ENCODE measurements around the gene ATP6V1E1. TPM values are rescaled to one million over a fixed set of nuclear protein-coding genes. Genes with fewer than 3 reads are reported as not detected.

ATP6V1E1 gene
- total and polyA plus RNA-seq, 10 of the 15 experiments (the other 5 are each of a cell fraction or from before 2014, with no cell fraction given), result 66.7 to 128 (median 87.9) TPM

DNA sequence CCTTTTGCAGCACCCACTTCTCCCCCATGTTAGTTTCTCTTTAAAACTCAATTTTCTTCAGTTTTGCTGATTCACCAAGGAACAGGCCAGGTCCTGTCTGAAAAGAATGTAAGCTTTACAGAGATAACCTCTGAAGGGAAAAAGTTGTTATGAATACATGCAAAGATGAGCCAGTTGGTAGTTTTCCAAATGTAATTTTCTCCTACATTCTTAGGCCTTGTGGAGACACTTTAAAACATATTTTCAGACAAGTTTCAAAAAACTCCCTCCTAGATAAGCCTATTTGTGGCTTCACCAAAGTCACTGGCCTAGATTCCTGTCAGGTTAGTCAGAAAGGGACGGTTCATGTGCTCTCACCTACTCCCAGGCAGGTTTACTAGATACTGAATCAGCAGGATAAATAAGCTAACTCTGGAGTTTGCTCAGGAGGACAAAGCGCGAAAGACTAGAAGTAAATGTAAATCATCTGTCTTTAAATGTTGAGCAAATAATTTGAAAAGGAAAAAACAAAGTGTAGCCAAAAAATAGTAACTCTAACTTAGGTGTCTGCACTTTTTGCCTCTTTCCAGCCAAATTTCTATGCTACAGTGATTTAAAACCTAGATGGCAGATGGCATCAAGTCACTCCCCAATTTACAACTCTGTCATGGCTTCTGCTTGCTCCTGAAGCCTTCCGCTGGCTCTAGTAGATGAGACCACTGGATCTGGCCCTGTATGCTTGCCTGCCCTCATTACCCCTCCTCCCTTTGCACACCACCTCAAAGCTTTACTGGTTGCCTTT lies 4.9 kb upstream of the ATP6V1E1 start (continued):
- TF ChIP-seq ZNF207 (IDR thresholded peaks at IDR 0.05; ENCODE audit: borderline replicate concordance), result no peak
- TF ChIP-seq NRF1 (conservative IDR thresholded peaks at IDR 0.05; ENCODE audit: low read depth, low read length), result no peak
- TF ChIP-seq BACH1 (IDR thresholded peaks at IDR 0.05; ENCODE audit: borderline replicate concordance), result no peak
- no peak for TF ChIP-seq KAT2A (conservative IDR thresholded peaks at IDR 0.05; ENCODE audit: control insufficient read depth, low read depth, low read length)

- Histone ChIP-seq H3K27ac (ENCODE audit: control insufficient read depth, insufficient read depth) (no peak overlapping the region), H2AFZ (ENCODE audit: control insufficient read depth, low read depth, low read length) (no peak overlapping the region), H3K4me3 (no peak overlapping the region), H3K4me2 (ENCODE audit: control insufficient read depth, insufficient read depth) (no peak overlapping the region), H3K27me3 (replicated peaks in 1 of 2; ENCODE audit: control insufficient read depth in 2 of 2, insufficient read depth in 2 of 2, low read length in 1 of 2) (no peaks in the 10 kb centered on the region), H3K9me3 (replicated peaks; ENCODE audit: control insufficient read depth, insufficient read depth, low read length) (no peaks in the 10 kb centered on the region), H4K20me1 (ENCODE audit: control insufficient read depth, insufficient read depth) (no peaks in the 10 kb centered on the region), H3K4me1 (ENCODE audit: control insufficient read depth, insufficient read depth, low read length) (no peaks in the 10 kb centered on the region), H3K9ac (ENCODE audit: control insufficient read depth, insufficient read depth, low read length) (no peak overlapping the region), H3K79me2 (ENCODE audit: control insufficient read depth, insufficient read depth, low read length) (peaks cover 20% of the 10 kb centered on the region), H3K36me3 (ENCODE audit: control insufficient read depth in 2 of 2, insufficient read depth in 2 of 2, low read length in 1 of 2) (no peaks in the 10 kb centered on the region)
- ChIA-PET POLR2A (interaction anchor here (0.7 kb wide), 3 partner anchors 148 to 169 kb away, joined by 3 to 4 read pairs (median 3); no protein-coding TSS in a partner anchor), SMC1A (ENCODE audit: uncharacterized antibody, unreplicated experiment) (no interaction called here), RAD21 (ENCODE audit: unreplicated experiment) (no interaction called here), CTCF (no interaction called here)
- intact Hi-C loops (cut with micrococcal nuclease; ENCODE audit: unreplicated experiment) (loop anchor here (10.0 kb wide), 1 partner anchor 74 kb away; no protein-coding TSS in a partner anchor), in situ Hi-C loops (cut with MboI) (loop anchor here (25.0 kb wide), 1 partner anchor 1806 kb away; the partner anchor contains the start of genes C22orf39, HIRA and MRPL40)
- 97% methylated on average over 9 of the region's 9 CpGs for WGBS (ENCODE audit: insufficient coverage, insufficient replicate concordance, low lambda C conversion rate, missing lambda C conversion rate)
- ATAC-seq (no peak), FAIRE-seq (no peak), DNase-seq (ENCODE audit: low read depth, low spot score) (no peak)
- no TSS peak for BruUV-seq (replicated peaks)
- TF ChIP-seq, protein P1, sequence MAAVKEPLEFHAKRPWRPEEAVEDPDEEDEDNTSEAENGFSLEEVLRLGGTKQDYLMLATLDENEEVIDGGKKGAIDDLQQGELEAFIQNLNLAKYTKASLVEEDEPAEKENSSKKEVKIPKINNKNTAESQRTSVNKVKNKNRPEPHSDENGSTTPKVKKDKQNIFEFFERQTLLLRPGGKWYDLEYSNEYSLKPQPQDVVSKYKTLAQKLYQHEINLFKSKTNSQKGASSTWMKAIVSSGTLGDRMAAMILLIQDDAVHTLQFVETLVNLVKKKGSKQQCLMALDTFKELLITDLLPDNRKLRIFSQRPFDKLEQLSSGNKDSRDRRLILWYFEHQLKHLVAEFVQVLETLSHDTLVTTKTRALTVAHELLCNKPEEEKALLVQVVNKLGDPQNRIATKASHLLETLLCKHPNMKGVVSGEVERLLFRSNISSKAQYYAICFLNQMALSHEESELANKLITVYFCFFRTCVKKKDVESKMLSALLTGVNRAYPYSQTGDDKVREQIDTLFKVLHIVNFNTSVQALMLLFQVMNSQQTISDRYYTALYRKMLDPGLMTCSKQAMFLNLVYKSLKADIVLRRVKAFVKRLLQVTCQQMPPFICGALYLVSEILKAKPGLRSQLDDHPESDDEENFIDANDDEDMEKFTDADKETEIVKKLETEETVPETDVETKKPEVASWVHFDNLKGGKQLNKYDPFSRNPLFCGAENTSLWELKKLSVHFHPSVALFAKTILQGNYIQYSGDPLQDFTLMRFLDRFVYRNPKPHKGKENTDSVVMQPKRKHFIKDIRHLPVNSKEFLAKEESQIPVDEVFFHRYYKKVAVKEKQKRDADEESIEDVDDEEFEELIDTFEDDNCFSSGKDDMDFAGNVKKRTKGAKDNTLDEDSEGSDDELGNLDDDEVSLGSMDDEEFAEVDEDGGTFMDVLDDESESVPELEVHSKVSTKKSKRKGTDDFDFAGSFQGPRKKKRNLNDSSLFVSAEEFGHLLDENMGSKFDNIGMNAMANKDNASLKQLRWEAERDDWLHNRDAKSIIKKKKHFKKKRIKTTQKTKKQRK (IDR thresholded peaks at IDR 0.05; ENCODE audit: low read depth, low read length), result no peak
- TF ChIP-seq, protein P2, sequence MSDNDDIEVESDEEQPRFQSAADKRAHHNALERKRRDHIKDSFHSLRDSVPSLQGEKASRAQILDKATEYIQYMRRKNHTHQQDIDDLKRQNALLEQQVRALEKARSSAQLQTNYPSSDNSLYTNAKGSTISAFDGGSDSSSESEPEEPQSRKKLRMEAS (IDR thresholded peaks at IDR 0.05; ENCODE audit: low read depth, low read length), result no peak
- TF ChIP-seq ELK1 (IDR thresholded peaks at IDR 0.05; ENCODE audit: low read depth, low read length), result no peak
- TF ChIP-seq, protein P3, sequence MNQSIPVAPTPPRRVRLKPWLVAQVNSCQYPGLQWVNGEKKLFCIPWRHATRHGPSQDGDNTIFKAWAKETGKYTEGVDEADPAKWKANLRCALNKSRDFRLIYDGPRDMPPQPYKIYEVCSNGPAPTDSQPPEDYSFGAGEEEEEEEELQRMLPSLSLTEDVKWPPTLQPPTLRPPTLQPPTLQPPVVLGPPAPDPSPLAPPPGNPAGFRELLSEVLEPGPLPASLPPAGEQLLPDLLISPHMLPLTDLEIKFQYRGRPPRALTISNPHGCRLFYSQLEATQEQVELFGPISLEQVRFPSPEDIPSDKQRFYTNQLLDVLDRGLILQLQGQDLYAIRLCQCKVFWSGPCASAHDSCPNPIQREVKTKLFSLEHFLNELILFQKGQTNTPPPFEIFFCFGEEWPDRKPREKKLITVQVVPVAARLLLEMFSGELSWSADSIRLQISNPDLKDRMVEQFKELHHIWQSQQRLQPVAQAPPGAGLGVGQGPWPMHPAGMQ (IDR thresholded peaks at IDR 0.05; ENCODE audit: borderline replicate concordance), result no peak
- TF ChIP-seq SUPT20H (IDR thresholded peaks at IDR 0.05; ENCODE audit: borderline replicate concordance, control insufficient read depth, low read depth, low read length), result no peak
- TF ChIP-seq ESRRA (IDR thresholded peaks at IDR 0.05; ENCODE audit: low read length), result no peak
- no peak for TF ChIP-seq NFIC (IDR thresholded peaks at IDR 0.05; ENCODE audit: low read depth, low read length)
- no peak for TF ChIP-seq IRF4 (IDR thresholded peaks at IDR 0.05; ENCODE audit: low read depth, low read length)
- TF ChIP-seq, protein P4, sequence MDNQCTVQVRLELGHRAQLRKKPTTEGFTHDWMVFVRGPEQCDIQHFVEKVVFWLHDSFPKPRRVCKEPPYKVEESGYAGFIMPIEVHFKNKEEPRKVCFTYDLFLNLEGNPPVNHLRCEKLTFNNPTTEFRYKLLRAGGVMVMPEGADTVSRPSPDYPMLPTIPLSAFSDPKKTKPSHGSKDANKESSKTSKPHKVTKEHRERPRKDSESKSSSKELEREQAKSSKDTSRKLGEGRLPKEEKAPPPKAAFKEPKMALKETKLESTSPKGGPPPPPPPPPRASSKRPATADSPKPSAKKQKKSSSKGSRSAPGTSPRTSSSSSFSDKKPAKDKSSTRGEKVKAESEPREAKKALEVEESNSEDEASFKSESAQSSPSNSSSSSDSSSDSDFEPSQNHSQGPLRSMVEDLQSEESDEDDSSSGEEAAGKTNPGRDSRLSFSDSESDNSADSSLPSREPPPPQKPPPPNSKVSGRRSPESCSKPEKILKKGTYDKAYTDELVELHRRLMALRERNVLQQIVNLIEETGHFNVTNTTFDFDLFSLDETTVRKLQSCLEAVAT (IDR thresholded peaks at IDR 0.05), result no peak
- TF ChIP-seq FOXM1 (IDR thresholded peaks at IDR 0.05; ENCODE audit: low read depth, low read length), result no peak
Measured at GRCh38 chr22:17631076-17631565, 2.6 kb upstream of the ATP6V1E1 start.

All from GM12878 (cell line).